Trophoblast cell (in vitro differentiated cells and primary cell): ENCODE data around the gene SH3TC2.

Experiments used
- DNase-seq, 2 donors: peaks; one replicate each; pipeline ENCODE4 v3.0.0-alpha.2; 2016
- H2AFZ ChIP-seq: 2 replicates; pipeline ENCODE4 v1.6.1; 2013; ENCODE audit warnings: low read length, moderate library complexity, mild to moderate bottlenecking; ENCODE audit not compliant: insufficient read depth, poor library complexity
- H2AK5ac ChIP-seq: 2 replicates; pipeline ENCODE4 v1.6.1; 2013; ENCODE audit warnings: mild to moderate bottlenecking, low read length
- H2BK120ac ChIP-seq: 2 replicates; pipeline ENCODE4 v1.6.1; 2013; ENCODE audit warnings: low read length, mild to moderate bottlenecking, moderate library complexity; ENCODE audit not compliant: insufficient read depth, poor library complexity
- H2BK12ac ChIP-seq: 2 replicates; pipeline ENCODE4 v1.6.1; 2013; ENCODE audit warnings: mild to moderate bottlenecking, low read length, moderate library complexity
- H2BK5ac ChIP-seq: 2 replicates; pipeline ENCODE4 v1.6.1; 2013; ENCODE audit warnings: low read length, low read depth, moderate library complexity, mild to moderate bottlenecking; ENCODE audit not compliant: poor library complexity
- H3K14ac ChIP-seq: 2 replicates; pipeline ENCODE4 v1.6.1; 2013; ENCODE audit warnings: mild to moderate bottlenecking, low read length
- H3K18ac ChIP-seq: 2 replicates; pipeline ENCODE4 v1.6.1; 2013; ENCODE audit warnings: mild to moderate bottlenecking, low read length
- H3K23ac ChIP-seq: 2 replicates; pipeline ENCODE4 v1.6.1; 2013; ENCODE audit warnings: low read length
- H3K27ac ChIP-seq: 2 replicates; pipeline ENCODE4 v1.5.1; 2013; ENCODE audit warnings: low read depth, mild to moderate bottlenecking, inconsistent platforms, low read length, moderate library complexity
- H3K27me3 ChIP-seq: 2 replicates; pipeline ENCODE4 v1.6.1; 2013; ENCODE audit warnings: inconsistent platforms, mild to moderate bottlenecking, low read length, moderate library complexity; ENCODE audit not compliant: insufficient read depth
- H3K36me3 ChIP-seq, 2 experiments: 1 replicate in 1 of 2; 2 replicates in 1 of 2; pipeline ENCODE4 v1.6.1; 2013; ENCODE audit warnings: low read length in 2 of 2, mild to moderate bottlenecking in 2 of 2, moderate library complexity in 1 of 2; ENCODE audit not compliant: insufficient read depth in 2 of 2, control insufficient read depth in 1 of 2
- H3K4ac ChIP-seq: 2 replicates; pipeline ENCODE4 v1.6.1; 2013; ENCODE audit warnings: low read depth, mild to moderate bottlenecking, low read length, moderate library complexity
- H3K4me1 ChIP-seq, 2 experiments: 1 replicate in 1 of 2; 2 replicates in 1 of 2; pipeline ENCODE4 v1.6.1; 2013; ENCODE audit warnings: low read length in 2 of 2, mild to moderate bottlenecking in 2 of 2, moderate library complexity in 1 of 2; ENCODE audit not compliant: insufficient read depth in 2 of 2, control insufficient read depth in 1 of 2
- H3K4me2 ChIP-seq: 2 replicates; pipeline ENCODE4 v1.6.1; 2013; ENCODE audit warnings: inconsistent platforms, mild to moderate bottlenecking, low read length, moderate library complexity
- H3K4me3 ChIP-seq: 2 replicates; pipeline ENCODE4 v1.5.1; 2013; ENCODE audit warnings: mild to moderate bottlenecking, low read depth, low read length, inconsistent platforms
- H3K79me1 ChIP-seq: one replicate; pipeline ENCODE4 v1.6.1; 2013; ENCODE audit warnings: low read length
- H3K79me2 ChIP-seq: 2 replicates; pipeline ENCODE4 v1.6.1; 2013; ENCODE audit warnings: low read length, mild to moderate bottlenecking; ENCODE audit not compliant: control insufficient read depth, insufficient read depth, poor library complexity
- H3K9ac ChIP-seq: 2 replicates; pipeline ENCODE4 v1.6.1; 2013; ENCODE audit warnings: mild to moderate bottlenecking, low read length
- H3K9me3 ChIP-seq: 2 replicates; pipeline ENCODE4 v1.6.1; 2013; ENCODE audit warnings: low read depth, mild to moderate bottlenecking, control low read depth, inconsistent platforms, low read length; ENCODE audit not compliant: insufficient read depth
- H4K12ac ChIP-seq: 2 replicates; pipeline ENCODE4 v1.6.1; 2013; ENCODE audit warnings: low read depth, mild to moderate bottlenecking, low read length, moderate library complexity
- H4K8ac ChIP-seq: 2 replicates; pipeline ENCODE4 v1.6.1; 2013; ENCODE audit warnings: low read depth, mild to moderate bottlenecking, low read length, moderate library complexity
- H4K91ac ChIP-seq: one replicate; pipeline ENCODE4 v1.6.1; 2013; ENCODE audit warnings: low read depth, mild to moderate bottlenecking, low read length, moderate library complexity
- WGBS: extraction: QIAGEN DNeasy Blood & Tissue Kit; methylation state at CpG from one replicate; pipeline ENCODE4 v1.1.7; 2013; ENCODE audit warnings: missing lambda C conversion rate; ENCODE audit not compliant: insufficient read length, insufficient coverage; ENCODE audit errors: extremely low coverage; 5-methylcytosine and 5-hydroxymethylcytosine counted together

SH3TC2 gene

DNA sequence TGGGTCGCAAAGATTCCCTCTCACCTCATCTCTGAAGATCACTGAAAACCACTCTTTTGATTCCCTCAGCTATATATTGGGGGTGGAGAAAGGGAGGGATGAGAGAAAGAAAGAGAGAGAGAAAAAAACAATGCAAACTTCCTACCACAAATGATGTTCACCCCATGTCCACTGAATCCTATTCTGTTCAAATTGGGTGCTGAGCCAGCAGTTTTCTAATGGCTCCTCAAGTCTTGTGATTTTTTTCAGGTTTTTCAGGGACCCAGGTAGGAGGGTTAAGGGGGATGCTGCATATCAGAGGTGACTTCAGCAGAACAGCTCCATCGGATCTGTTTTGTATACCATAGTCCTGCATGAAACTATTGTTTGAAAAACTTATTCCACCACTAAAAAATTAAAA lies 95.9 kb downstream of the SH3TC2 start:
- no peak overlapping the region for H2BK120ac ChIP-seq
- no peak overlapping the region for H4K12ac ChIP-seq
- no peak overlapping the region for H3K23ac ChIP-seq
- no peaks in the 10 kb centered on the region for H3K27me3 ChIP-seq
- H3K14ac ChIP-seq = no peak overlapping the region
- no peak overlapping the region for H3K4me2 ChIP-seq
- WGBS = no CpG with 5 or more reads among the region's 2 CpGs
- no peak overlapping the region for H3K27ac ChIP-seq
- no peak overlapping the region for H3K18ac ChIP-seq
- no peak for DNase-seq
- H3K4ac ChIP-seq = no peak overlapping the region
- no peak overlapping the region for H4K8ac ChIP-seq
- no peak overlapping the region for H3K4me3 ChIP-seq
- H3K9me3 ChIP-seq = no peaks in the 10 kb centered on the region
- no peak overlapping the region for H2AK5ac ChIP-seq
- H2BK5ac ChIP-seq = no peak overlapping the region
- H3K9ac ChIP-seq = no peak overlapping the region
- H2BK12ac ChIP-seq = no peak overlapping the region
- H4K91ac ChIP-seq = no peak overlapping the region
- H3K79me2 ChIP-seq = no peaks in the 10 kb centered on the region
- no peaks in the 10 kb centered on the region for H3K79me1 ChIP-seq
- peaks cover 3 to 7% of the 10 kb centered on the region in 2 experiments for H3K4me1 ChIP-seq
- H2AFZ ChIP-seq = no peak overlapping the region
- no peaks in the 10 kb centered on the region for H3K36me3 ChIP-seq

DNA sequence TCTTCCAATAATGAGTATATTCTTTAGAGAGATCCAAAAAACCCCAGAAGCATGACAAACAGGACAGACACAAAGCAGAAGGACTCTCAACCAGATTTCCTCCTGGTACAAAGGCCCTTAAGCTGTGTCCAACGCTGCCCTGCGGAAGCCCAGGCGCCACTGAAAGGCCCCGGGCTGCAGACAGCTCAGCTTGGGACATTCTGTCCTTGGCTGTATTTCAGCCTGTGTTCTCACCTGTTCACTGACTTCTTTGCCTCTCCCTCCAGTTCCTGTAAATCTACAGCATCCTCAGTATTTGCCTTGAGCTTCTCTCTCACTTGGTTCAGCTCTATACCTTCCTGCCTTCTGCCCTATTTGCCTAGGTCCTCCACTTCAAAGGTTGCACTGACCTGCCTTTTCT lies 96.5 kb downstream of the SH3TC2 start:
- WGBS = no CpG with 5 or more reads among the region's 4 CpGs
- no peak overlapping the region for H2AK5ac ChIP-seq
- no peaks in the 10 kb centered on the region for H3K27me3 ChIP-seq
- no peaks in the 10 kb centered on the region for H3K9me3 ChIP-seq
- H3K9ac ChIP-seq = no peak overlapping the region
- no peak overlapping the region for H3K18ac ChIP-seq
- H3K23ac ChIP-seq = no peak overlapping the region
- no peaks in the 10 kb centered on the region for H3K36me3 ChIP-seq
- H3K4me1 ChIP-seq = peaks cover 3 to 7% of the 10 kb centered on the region in 2 experiments
- no peak overlapping the region for H2AFZ ChIP-seq
- no peak overlapping the region for H2BK120ac ChIP-seq
- H3K4me3 ChIP-seq = no peak overlapping the region
- H2BK12ac ChIP-seq = no peak overlapping the region
- H3K79me2 ChIP-seq = no peaks in the 10 kb centered on the region
- H4K91ac ChIP-seq = no peak overlapping the region
- H3K4me2 ChIP-seq = no peak overlapping the region
- no peak overlapping the region for H2BK5ac ChIP-seq
- H3K27ac ChIP-seq = no peak overlapping the region
- no peak overlapping the region for H3K4ac ChIP-seq
- no peak overlapping the region for H4K8ac ChIP-seq
- no peak overlapping the region for H3K14ac ChIP-seq
- no peaks in the 10 kb centered on the region for H3K79me1 ChIP-seq
- DNase-seq = peak; percentile 61 to 75
- H4K12ac ChIP-seq = no peak overlapping the region

DNA sequence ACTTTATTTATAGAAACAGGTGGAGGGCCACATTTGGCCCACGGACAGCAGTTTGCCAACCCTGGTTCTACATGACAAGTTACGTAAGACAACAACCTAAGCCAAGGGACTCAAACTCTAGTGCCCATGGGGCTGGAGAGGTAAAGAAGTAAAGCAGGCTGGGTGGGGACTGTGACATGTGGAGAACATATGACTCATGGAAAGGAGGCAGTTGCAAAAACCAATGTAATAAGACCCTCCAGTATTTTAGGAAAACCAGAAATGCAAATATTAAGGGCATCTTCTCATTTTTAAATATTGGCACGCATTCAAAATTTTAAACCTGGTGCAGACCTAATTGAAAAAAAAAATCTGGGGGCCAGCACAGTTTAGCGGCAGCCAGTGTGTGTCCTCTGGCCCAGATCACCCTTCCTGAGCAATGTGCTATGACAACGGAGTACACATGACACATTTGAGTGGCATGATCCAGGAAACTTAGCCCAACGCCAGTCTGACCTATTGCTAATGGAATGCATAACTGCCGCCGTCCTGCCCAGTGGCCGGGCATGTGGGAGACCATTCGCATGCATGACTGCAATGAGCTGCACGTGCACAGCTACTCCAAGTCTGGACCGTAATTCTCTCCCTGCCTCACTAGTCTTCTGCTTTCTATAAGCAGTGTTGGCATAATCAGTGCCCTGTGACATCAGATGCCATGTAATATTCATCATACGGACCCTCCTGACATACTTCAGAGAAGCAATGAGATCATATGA lies 97.2 kb downstream of the SH3TC2 start:
- Histone ChIP-seq H3K9me3 (no peaks in the 10 kb centered on the region), H3K27ac (no peak overlapping the region), H3K79me2 (no peaks in the 10 kb centered on the region), H3K27me3 (no peaks in the 10 kb centered on the region), H2BK120ac (no peak overlapping the region), H4K91ac (no peak overlapping the region), H3K18ac (no peak overlapping the region), H2BK12ac (no peak overlapping the region), H3K36me3 (no peaks in the 10 kb centered on the region), H3K4me1 (peaks cover 3 to 7% of the 10 kb centered on the region in 2 experiments), H3K4ac (no peak overlapping the region), H4K12ac (no peak overlapping the region), H2AFZ (no peak overlapping the region), H3K4me2 (peak overlapping the region; percentile 5), H3K4me3 (no peak overlapping the region), H2AK5ac (no peak overlapping the region), H4K8ac (no peak overlapping the region), H3K23ac (no peak overlapping the region), H3K9ac (no peak overlapping the region), H3K14ac (no peak overlapping the region), H3K79me1 (no peaks in the 10 kb centered on the region), H2BK5ac (no peak overlapping the region)
- no CpG with 5 or more reads among the region's 13 CpGs for WGBS
- peak; percentile 96 to 97 for DNase-seq

DNA sequence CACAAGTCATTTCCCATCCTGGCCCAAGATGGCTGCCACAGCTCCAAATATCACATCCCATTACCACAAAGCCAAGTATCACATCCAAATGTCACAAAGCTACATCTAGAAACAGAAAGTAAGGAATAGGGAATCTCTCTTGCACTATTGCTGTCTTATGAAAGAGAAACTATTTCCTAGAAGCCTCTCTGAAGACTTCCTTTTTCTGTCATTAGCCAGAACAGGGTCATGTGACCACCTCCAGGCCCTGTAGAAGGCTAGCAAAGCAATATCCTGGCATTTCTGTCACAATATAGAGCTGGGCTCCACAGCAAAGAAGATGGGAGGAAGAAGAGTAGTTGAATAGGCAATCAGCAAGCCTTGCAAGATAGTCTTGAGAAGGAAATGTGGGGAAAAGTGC lies 99.2 kb downstream of the SH3TC2 start:
- no peaks in the 10 kb centered on the region for H3K79me1 ChIP-seq

More for the DNA sequence above, 99.2 kb downstream of the SH3TC2 start:
- Histone ChIP-seq H4K12ac (no peak overlapping the region), H2BK120ac (no peak overlapping the region), H3K27me3 (no peaks in the 10 kb centered on the region), H4K91ac (no peak overlapping the region), H2AK5ac (no peak overlapping the region), H2AFZ (no peak overlapping the region), H3K79me2 (no peaks in the 10 kb centered on the region), H3K4me3 (no peak overlapping the region), H3K4me1 (peaks cover 3 to 7% of the 10 kb centered on the region in 2 experiments), H3K14ac (no peak overlapping the region), H3K9ac (no peak overlapping the region), H3K9me3 (peaks cover 1% of the 10 kb centered on the region), H2BK5ac (no peak overlapping the region), H2BK12ac (no peak overlapping the region), H3K18ac (no peak overlapping the region), H3K4me2 (no peak overlapping the region), H4K8ac (no peak overlapping the region), H3K27ac (no peak overlapping the region), H3K23ac (no peak overlapping the region), H3K4ac (no peak overlapping the region), H3K36me3 (no peaks in the 10 kb centered on the region)
- peak in 1 of 2 donors; percentile 21 for DNase-seq
